Activated naive CD8-positive, alpha-beta T cell treated with anti-CD3 and anti-CD28 coated beads for 36 hours (primary cell): Measurements from ENCODE around the gene GLRX3. TPM values are rescaled to one million over a fixed set of nuclear protein-coding genes. Genes with fewer than 3 reads are reported as not detected.

Experiments
- DNase-seq: peaks from one replicate; pipeline ENCODE4 v3.0.0; 2021
- H3K27ac Mint-ChIP-seq: one replicate; pipeline ENCODE4 v1.8.0; 2022; ENCODE audit warnings: mild to moderate bottlenecking, moderate library complexity, mixed read lengths
- H3K27me3 Mint-ChIP-seq: one replicate; pipeline ENCODE4 v1.8.0; 2022; ENCODE audit warnings: mild to moderate bottlenecking, mixed read lengths
- H3K36me3 Mint-ChIP-seq: one replicate; pipeline ENCODE4 v1.8.0; 2021; ENCODE audit warnings: mild to moderate bottlenecking, mixed read lengths
- H3K4me1 Mint-ChIP-seq: one replicate; pipeline ENCODE4 v1.8.0; 2021; ENCODE audit warnings: mixed read lengths
- H3K4me3 Mint-ChIP-seq: one replicate; pipeline ENCODE4 v1.8.0; 2022; ENCODE audit warnings: mild to moderate bottlenecking, moderate library complexity, mixed read lengths
- H3K9me3 Mint-ChIP-seq: one replicate; pipeline ENCODE4 v1.8.0; 2022; ENCODE audit warnings: mixed read lengths
- total RNA-seq, 2 experiments: library from RNA; stranded (reverse); gene quantifications; one replicate each; pipeline ENCODE4 v1.2.3, GENCODE V29; 2021

GLRX3 gene
- total RNA-seq, 2 experiments from 2014 or later: 142 to 146 TPM

DNA sequence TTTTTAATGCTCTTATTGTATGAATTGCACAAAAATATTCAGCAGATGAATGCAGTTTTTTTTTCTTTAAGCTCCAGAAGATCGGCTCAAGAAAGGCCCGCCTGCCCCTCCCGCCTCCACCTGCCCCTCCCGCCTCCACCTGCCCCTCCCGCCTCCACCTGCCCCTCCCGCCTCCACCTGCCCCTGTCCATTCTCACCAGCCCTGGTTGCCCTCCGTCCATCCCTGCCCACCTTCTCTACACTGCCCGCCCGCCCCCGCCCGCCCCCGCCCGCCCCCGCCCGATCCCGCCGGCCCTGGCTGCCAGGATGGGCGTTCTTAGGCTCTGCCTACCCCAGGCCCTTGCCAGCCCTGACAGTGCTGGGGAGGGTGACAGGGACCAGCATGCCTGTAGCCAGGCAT is 67.4 kb downstream of the GLRX3 start:
- Mint-ChIP-seq H3K27me3 (no peaks in the 10 kb centered on the region), H3K9me3 (no peaks in the 10 kb centered on the region), H3K36me3 (no peaks in the 10 kb centered on the region), H3K4me1 (no peaks in the 10 kb centered on the region), H3K4me3 (no peak overlapping the region), H3K27ac (no peak overlapping the region)
- no peak for DNase-seq

DNA sequence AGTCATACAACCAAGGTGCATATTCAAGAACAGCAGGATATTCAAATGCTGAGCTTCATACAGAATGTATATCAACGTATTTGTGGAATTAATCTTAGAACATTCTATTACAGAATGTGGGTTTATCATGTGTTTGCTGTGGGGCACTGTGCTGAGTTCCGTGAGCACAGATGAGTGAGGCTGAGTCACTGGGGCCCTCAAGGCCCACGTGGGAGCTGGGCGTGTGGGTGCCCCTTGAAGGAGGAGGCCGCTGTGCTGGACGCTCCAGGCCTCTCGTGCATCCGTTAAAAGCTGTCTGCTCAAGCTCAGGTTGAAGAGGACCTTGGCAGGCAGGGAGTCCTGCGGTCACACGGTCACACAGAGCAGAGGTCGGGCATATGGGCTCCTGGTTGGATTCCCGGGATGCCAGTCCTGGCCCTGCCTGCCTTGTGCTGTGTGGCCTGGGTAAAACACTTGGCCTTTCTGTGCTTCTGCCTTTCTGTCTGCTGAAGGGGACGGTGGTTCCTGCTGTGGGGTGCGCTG is 70.1 kb downstream of the GLRX3 start:
- Mint-ChIP-seq H3K4me3 (no peak overlapping the region), H3K27ac (no peak overlapping the region), H3K27me3 (no peaks in the 10 kb centered on the region)

DNA sequence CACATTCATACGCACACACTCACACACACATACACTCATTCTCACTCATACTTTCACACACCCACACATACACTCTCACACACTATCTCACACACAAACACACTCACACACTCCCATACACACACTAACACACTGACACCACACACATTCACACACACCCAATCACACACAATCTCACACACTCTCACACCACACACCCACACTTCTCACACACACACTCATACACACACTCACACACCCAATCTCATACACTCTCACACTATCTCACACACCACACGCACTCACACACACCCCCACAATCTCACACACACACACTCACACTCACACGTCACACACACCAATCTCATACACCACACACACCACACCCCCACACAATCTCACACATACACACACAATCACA is 71.0 kb downstream of the GLRX3 start:
- no peak overlapping the region for H3K4me3 Mint-ChIP-seq

More for the DNA sequence above, 70.1 kb downstream of the GLRX3 start:
- no peak for DNase-seq
- Mint-ChIP-seq H3K4me1 (no peaks in the 10 kb centered on the region), H3K9me3 (no peaks in the 10 kb centered on the region), H3K36me3 (no peaks in the 10 kb centered on the region)

GRCh38 chr10:130208807-130209206 is 72.6 kb downstream of the GLRX3 start:
- no peaks in the 10 kb centered on the region for H3K27me3 Mint-ChIP-seq
- no peak for DNase-seq
- no peaks in the 10 kb centered on the region for H3K4me1 Mint-ChIP-seq
- H3K4me3 Mint-ChIP-seq: no peak overlapping the region
- no peaks in the 10 kb centered on the region for H3K36me3 Mint-ChIP-seq
- H3K9me3 Mint-ChIP-seq: no peaks in the 10 kb centered on the region
- no peak overlapping the region for H3K27ac Mint-ChIP-seq

More for the DNA sequence above, 71.0 kb downstream of the GLRX3 start:
- Mint-ChIP-seq H3K36me3 (no peaks in the 10 kb centered on the region), H3K9me3 (no peaks in the 10 kb centered on the region), H3K4me1 (no peaks in the 10 kb centered on the region), H3K27me3 (no peaks in the 10 kb centered on the region), H3K27ac (no peak overlapping the region)
- no peak for DNase-seq

- Mint-ChIP-seq H3K9me3 (no peaks in the 10 kb centered on the region), H3K27me3 (no peaks in the 10 kb centered on the region), H3K4me3 (no peak overlapping the region), H3K4me1 (no peaks in the 10 kb centered on the region), H3K36me3 (no peaks in the 10 kb centered on the region), H3K27ac (no peak overlapping the region)
- no peak for DNase-seq
These were observed 76.6 kb downstream of the GLRX3 start for GRCh38 chr10:130212746-130213145.

DNA sequence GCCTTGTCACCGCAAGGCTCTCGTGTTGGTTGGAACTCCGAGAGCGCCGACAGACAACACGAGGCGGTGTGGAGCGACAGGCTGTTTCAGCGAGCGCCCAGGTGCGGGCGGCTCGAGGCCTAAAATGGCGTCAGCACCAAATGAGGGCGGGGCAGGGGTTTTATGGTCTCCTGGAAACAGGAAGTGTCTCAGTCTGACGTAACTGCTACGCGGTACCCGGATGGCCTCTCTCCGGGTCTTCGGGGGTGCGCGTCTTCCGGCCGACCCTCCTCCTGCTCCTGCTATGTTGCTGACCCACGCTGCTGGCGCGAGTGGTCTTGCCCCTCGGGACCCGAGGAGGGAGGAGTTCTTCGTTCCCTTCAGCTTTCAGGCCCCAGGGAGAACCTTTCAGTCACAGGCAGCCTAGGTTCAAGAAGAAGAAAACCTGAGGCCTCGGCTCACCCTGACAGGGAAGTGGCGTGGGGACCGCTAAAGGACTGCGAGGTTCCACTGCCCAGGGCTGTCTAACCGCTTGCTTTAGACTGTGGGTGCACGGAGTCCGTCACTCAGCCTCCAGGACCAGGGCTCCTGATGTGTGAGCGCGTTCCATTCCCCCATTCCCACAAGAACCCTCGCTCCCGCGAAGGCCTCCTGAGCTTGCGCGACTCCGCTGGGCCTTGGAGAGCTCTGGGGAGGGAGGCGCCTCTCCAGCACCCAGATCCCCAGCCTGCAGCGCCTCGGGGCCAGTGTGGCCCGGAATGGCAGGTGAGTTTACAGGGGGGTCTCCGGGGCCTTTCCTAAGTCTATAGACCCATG is 77.3 kb downstream of the GLRX3 start:
- H3K4me1 Mint-ChIP-seq: no peaks in the 10 kb centered on the region
- no peaks in the 10 kb centered on the region for H3K36me3 Mint-ChIP-seq
- H3K27me3 Mint-ChIP-seq: no peaks in the 10 kb centered on the region
- no peaks in the 10 kb centered on the region for H3K9me3 Mint-ChIP-seq
- DNase-seq: no peak
- no peak overlapping the region for H3K27ac Mint-ChIP-seq
- no peak overlapping the region for H3K4me3 Mint-ChIP-seq

GRCh38 chr10:130214431-130214830 is 78.2 kb downstream of the GLRX3 start:
- no peak overlapping the region for H3K4me3 Mint-ChIP-seq
- no peaks in the 10 kb centered on the region for H3K4me1 Mint-ChIP-seq
- no peaks in the 10 kb centered on the region for H3K27me3 Mint-ChIP-seq
- H3K27ac Mint-ChIP-seq: no peak overlapping the region
- DNase-seq: no peak
- no peaks in the 10 kb centered on the region for H3K9me3 Mint-ChIP-seq
- no peaks in the 10 kb centered on the region for H3K36me3 Mint-ChIP-seq

DNA sequence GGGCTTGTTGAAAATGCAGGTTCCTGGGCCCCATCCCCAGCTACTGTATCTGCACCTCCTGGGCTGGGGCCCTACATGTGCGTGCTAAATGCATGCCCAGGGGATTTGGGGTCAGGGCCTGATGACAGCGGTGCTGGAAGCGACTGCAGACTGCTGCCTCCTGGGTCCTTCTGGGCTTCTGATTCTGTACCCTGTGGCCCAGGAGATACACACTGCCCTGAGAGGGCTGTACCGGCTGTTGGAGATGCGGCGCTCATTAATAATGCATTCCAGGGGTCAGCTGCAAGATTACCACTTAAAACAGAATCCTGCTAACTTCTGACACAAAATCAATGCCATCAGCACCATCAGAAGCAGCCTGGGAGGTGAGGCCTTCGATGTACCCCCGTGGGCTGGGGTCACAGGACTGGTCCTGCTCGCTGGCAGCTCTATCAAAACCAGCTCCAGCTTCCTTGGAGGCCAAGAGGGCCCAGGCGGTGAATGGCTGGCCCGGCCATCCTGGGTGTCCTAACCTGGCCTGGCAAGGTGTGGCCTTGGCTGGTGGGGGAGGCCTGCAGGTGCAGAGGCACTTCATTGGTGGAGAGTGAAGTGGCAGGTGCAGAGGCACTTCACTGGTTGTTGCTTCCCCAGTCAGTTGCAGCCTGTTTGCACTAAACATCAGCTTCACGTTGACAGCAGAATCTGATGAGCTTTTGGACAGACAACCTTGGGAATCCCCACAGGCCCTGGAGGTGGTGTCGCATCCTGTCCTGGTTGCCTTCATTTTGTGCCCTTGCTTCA is 79.2 kb downstream of the GLRX3 start:
- no peaks in the 10 kb centered on the region for H3K36me3 Mint-ChIP-seq
- no peak overlapping the region for H3K4me3 Mint-ChIP-seq
- no peak for DNase-seq
- H3K27me3 Mint-ChIP-seq: no peaks in the 10 kb centered on the region
- H3K9me3 Mint-ChIP-seq: no peaks in the 10 kb centered on the region
- H3K27ac Mint-ChIP-seq: no peak overlapping the region
- H3K4me1 Mint-ChIP-seq: no peaks in the 10 kb centered on the region

DNA sequence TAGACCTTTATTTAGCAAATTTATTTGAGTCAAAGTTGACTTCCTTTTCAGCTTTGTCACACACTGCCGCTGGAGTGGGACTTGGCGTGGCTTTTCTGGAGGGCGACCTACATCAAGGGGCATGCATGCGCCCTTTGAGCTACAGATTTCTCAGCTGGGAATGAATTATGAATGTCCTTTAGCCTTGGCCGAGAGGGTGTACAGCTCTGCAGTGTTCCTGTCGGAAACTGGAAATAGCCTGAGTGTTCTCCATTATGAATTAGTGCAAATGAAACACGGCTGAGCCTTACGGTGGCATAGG is 79.7 kb downstream of the GLRX3 start:
- H3K27me3 Mint-ChIP-seq: no peaks in the 10 kb centered on the region
- no peaks in the 10 kb centered on the region for H3K4me1 Mint-ChIP-seq
- H3K4me3 Mint-ChIP-seq: no peak overlapping the region
- DNase-seq: no peak
- H3K27ac Mint-ChIP-seq: no peak overlapping the region
- no peaks in the 10 kb centered on the region for H3K36me3 Mint-ChIP-seq
- H3K9me3 Mint-ChIP-seq: no peaks in the 10 kb centered on the region

GRCh38 chr10:130218181-130218641 is 82.0 kb downstream of the GLRX3 start:
- H3K36me3 Mint-ChIP-seq: no peaks in the 10 kb centered on the region
- H3K27ac Mint-ChIP-seq: no peak overlapping the region
- H3K4me3 Mint-ChIP-seq: no peak overlapping the region
- no peaks in the 10 kb centered on the region for H3K4me1 Mint-ChIP-seq
- no peaks in the 10 kb centered on the region for H3K9me3 Mint-ChIP-seq
- no peaks in the 10 kb centered on the region for H3K27me3 Mint-ChIP-seq
- no peak for DNase-seq

DNA sequence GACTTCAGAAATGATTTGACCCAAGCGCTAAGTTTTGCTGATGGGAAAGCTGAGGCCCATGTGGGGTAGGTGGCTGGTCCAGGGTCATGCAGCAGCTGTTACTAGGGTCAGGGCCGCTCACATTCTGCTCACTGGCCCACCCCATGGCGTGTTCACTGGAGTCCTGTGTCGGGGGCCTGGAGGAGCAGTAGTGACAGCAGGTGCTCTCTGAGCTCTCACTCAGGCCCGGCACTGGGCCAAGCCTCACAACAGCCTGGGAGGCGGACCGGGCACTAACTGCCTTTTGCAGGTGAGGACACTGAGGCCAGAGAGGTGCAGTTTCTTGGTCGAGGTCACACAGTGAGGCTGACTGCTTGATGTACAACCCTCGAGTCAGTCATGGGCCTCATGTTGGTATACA is 82.7 kb downstream of the GLRX3 start:
- no peaks in the 10 kb centered on the region for H3K9me3 Mint-ChIP-seq

DNA sequence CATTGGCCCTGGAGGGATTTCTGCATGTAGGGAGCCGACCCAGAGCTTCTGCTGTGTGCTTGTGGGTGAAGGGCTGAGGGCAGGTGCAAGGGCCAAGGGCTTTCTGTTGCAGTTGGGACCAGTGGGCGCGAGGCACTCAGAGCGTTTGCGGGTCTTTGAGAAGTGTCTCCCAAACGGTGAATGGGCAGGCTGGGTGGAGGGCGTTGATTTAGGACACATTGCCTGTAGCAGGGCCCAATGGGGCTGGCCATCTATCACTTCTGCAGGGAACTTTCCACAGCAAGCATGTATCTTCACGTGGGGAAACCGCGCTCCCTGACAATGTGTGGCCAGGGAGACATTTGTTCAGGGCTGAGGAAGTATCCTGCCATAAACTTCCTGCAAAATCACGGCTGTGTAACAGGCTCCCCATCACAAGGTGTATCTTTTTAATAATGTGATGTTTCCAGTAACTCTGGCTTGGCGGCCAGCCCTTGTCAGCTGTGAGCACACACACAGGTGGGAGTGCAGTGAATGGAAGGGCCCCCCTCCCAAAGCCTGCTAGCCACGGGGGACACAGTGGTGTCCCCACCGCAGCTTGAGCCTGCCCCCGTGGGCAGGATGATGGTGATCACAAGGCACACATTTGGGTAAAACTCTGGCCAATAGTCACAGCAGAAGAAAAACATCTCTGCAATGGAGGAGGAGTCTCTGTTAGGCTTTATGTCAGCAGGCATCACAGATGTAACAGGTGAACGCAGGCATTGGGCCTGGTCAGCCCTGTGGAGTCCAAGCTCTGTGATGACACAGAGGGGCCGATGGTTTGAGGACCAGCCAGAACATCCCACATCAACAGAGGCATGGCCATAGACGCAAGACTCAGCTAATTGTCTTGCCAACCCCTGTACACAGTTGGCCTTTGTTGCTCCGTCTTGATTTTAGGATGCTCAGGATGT is 84.3 kb downstream of the GLRX3 start:
- H3K27me3 Mint-ChIP-seq: no peaks in the 10 kb centered on the region
- no peaks in the 10 kb centered on the region for H3K36me3 Mint-ChIP-seq
- no peaks in the 10 kb centered on the region for H3K4me1 Mint-ChIP-seq
- no peak overlapping the region for H3K4me3 Mint-ChIP-seq
- H3K27ac Mint-ChIP-seq: no peak overlapping the region
- no peak for DNase-seq
- no peaks in the 10 kb centered on the region for H3K9me3 Mint-ChIP-seq

More for the DNA sequence above, 82.7 kb downstream of the GLRX3 start:
- no peak overlapping the region for H3K27ac Mint-ChIP-seq
- no peak for DNase-seq
- no peaks in the 10 kb centered on the region for H3K27me3 Mint-ChIP-seq
- no peaks in the 10 kb centered on the region for H3K4me1 Mint-ChIP-seq
- H3K4me3 Mint-ChIP-seq: no peak overlapping the region
- no peaks in the 10 kb centered on the region for H3K36me3 Mint-ChIP-seq

DNA sequence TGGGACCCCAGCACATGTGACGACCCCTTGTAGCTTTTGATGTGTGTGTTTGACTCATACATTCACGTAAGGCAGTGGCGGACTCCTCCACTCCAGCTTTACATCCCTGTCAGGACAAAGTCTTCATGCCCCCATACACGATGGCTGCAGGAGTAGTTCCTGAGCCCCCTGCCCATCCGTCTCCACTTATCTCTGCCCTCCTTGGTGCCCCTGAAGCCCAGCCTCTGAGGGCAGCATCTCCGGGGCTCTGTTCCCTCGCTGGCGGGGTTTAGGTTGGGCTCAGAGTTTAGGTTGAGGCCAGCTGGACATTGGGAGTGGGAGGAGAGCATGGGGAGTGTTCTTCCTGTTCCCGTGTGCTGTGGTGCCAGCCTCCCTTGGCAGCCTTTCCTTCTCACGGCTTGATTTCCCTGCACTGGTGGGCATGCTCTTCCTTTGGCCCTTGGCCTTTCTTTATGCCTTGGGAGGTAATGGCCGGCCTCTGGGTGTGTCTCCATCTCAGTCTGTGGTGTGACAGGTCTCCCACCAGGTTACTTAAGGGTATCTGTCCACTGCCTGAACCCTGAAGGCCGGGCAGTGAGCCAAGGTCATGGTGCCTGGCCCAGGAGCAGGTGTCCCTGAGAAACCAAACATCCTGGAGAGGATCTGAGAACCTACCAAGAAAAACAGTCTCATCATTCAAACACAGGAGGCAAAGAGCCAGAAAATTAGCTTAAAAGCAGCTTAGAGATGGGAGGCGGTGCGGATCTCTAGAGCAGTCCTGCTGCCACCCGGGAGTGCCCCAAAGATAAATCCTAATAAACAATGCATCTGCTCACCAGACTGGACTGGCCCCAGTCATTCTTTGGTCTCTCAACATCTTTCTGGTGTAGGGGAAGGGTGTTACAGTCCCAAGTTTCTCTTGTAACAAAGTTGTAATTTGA is 85.5 kb downstream of the GLRX3 start:
- Mint-ChIP-seq H3K4me1 (no peaks in the 10 kb centered on the region), H3K36me3 (no peaks in the 10 kb centered on the region), H3K27me3 (no peaks in the 10 kb centered on the region), H3K9me3 (no peaks in the 10 kb centered on the region), H3K27ac (no peak overlapping the region), H3K4me3 (no peak overlapping the region)
- DNase-seq: no peak

GRCh38 chr10:130222381-130222780 is 86.2 kb downstream of the GLRX3 start:
- Mint-ChIP-seq H3K4me3 (no peak overlapping the region), H3K27me3 (no peaks in the 10 kb centered on the region)

More at GRCh38 chr10:130222381-130222780, 86.2 kb downstream of the GLRX3 start:
- H3K36me3 Mint-ChIP-seq: peaks cover under 1% of the 10 kb centered on the region
- DNase-seq: no peak
- H3K27ac Mint-ChIP-seq: no peak overlapping the region
- peaks cover 3% of the 10 kb centered on the region for H3K9me3 Mint-ChIP-seq
- no peaks in the 10 kb centered on the region for H3K4me1 Mint-ChIP-seq
